ENCODE measurements around the gene EIF2S1. TPM values are rescaled to one million over a fixed set of nuclear protein-coding genes. Genes with fewer than 3 reads are reported as not detected.

Gene EIF2S1
- total and polyA plus RNA-seq, 2 of the 13 experiments (the other 11 are each of a cell fraction or from before 2014, with no cell fraction given), result 49.1 to 246 TPM

- peaks cover 12% of the 10 kb centered on the region for H3K4me1 ChIP-seq (ENCODE audit: insufficient read depth, low read length)
Observed at GRCh38 chr14:67416085-67416484, 56.0 kb downstream of the EIF2S1 start.

GRCh38 chr14:67416810-67417209, 56.7 kb downstream of the EIF2S1 start:
- Histone ChIP-seq H3K36me3 (replicated peaks in 1 of 2; ENCODE audit: control insufficient read depth in 1 of 2, insufficient read depth in 2 of 2, low read length in 2 of 2) (no peaks in the 10 kb centered on the region), H3K4me1 (ENCODE audit: insufficient read depth, low read length) (peaks cover 10% of the 10 kb centered on the region; the same call in 1 of the 2 replicates), H3K27me3 (ENCODE audit: control insufficient read depth in 1 of 2, insufficient read depth in 2 of 2, low read length in 2 of 2) (peaks cover 2 to 6% of the 10 kb centered on the region in 2 experiments; a peak in 3 of 5 replicates), H3K4me2 (ENCODE audit: low read depth, low read length) (peak overlapping the region; percentile 25; the same call in 1 of the 2 replicates), H3K9me3 (ENCODE audit: low read length) (no peaks in the 10 kb centered on the region), H3K27ac (ENCODE audit: extremely low read length, insufficient read depth, low read length) (no peak overlapping the region), H3K79me2 (ENCODE audit: insufficient read depth, low read length) (no peaks in the 10 kb centered on the region), H3K9ac (ENCODE audit: insufficient read depth, low read depth, low read length) (no peak overlapping the region), H3K4me3 (replicated peaks in 1 of 3; ENCODE audit: insufficient read depth in 1 of 3, low read depth in 2 of 3, low read length in 3 of 3) (no peak overlapping the region), H4K20me1 (ENCODE audit: insufficient read depth, low read length) (no peaks in the 10 kb centered on the region), H2AFZ (ENCODE audit: low read length) (no peak overlapping the region)
- ChIA-PET POLR2A (no interaction called here), CTCF (ENCODE audit: low intra/inter-chr PET ratio, low total read pairs) (no interaction called here)
- intact Hi-C loops (cut with micrococcal nuclease; ENCODE audit: unreplicated experiment), result no loop called here
- no TSS peak for BruUV-seq (replicated peaks)
- in situ Hi-C loops (cut with HindIII; ENCODE audit: extremely low pct_ligation_motif_present, low pct_unique_long_range_greater_than_20kb), result no loop called here
- WGBS (ENCODE audit: low lambda C conversion rate), result 85% methylated on average over 2 of the region's 2 CpGs
- no peak for TF ChIP-seq ZNF615 (CRISPR knock-in tag; IDR thresholded peaks at IDR 0.05; ENCODE audit: borderline replicate concordance)
- TF ChIP-seq ZNF512 (CRISPR knock-in tag; IDR thresholded peaks at IDR 0.05), result no peak
- TF ChIP-seq ZNF180 (CRISPR knock-in tag; IDR thresholded peaks at IDR 0.05; ENCODE audit: borderline replicate concordance, low read depth), result no peak
- no peak for TF ChIP-seq CCAR2 (optimal IDR thresholded peaks at IDR 0.05; ENCODE audit: low read depth, low read length)
- no peak for TF ChIP-seq CEBPB (IDR thresholded peaks at IDR 0.05; ENCODE audit: borderline replicate concordance, low read depth, low read length)
- TF ChIP-seq ZXDC (CRISPR knock-in tag; IDR thresholded peaks at IDR 0.05), result no peak
- TF ChIP-seq ZNF234 (CRISPR knock-in tag; conservative IDR thresholded peaks at IDR 0.05), result no peak
- no peak for TF ChIP-seq ZEB1 (IDR thresholded peaks at IDR 0.05; ENCODE audit: insufficient replicate concordance, low read depth)
- no peak for TF ChIP-seq IKZF1 (IDR thresholded peaks at IDR 0.05)
- ATAC-seq, result no peak
- no peak for FAIRE-seq
- no peak for DNase-seq (ENCODE audit: low spot score)

More at GRCh38 chr14:67416085-67416484, 56.0 kb downstream of the EIF2S1 start:
- TF ChIP-seq CEBPB (IDR thresholded peaks at IDR 0.05; ENCODE audit: borderline replicate concordance, low read depth, low read length), result 0 out of 2 replicates have a peak, but pooled peaks have one; percentile 7
- TF ChIP-seq SP1 (IDR thresholded peaks at IDR 0.05), result no peak
- TF ChIP-seq SP1 (CRISPR knock-in tag; IDR thresholded peaks at IDR 0.05), result no peak
- Histone ChIP-seq H3K79me2 (ENCODE audit: insufficient read depth, low read length) (no peaks in the 10 kb centered on the region), H2AFZ (ENCODE audit: low read length) (no peak overlapping the region), H3K36me3 (replicated peaks in 1 of 2; ENCODE audit: control insufficient read depth in 1 of 2, insufficient read depth in 2 of 2, low read length in 2 of 2) (no peaks in the 10 kb centered on the region), H3K9me3 (ENCODE audit: low read length) (no peaks in the 10 kb centered on the region), H3K9ac (ENCODE audit: insufficient read depth, low read depth, low read length) (no peak overlapping the region), H3K4me3 (replicated peaks in 1 of 3; ENCODE audit: insufficient read depth in 1 of 3, low read depth in 2 of 3, low read length in 3 of 3) (no peak overlapping the region), H4K20me1 (ENCODE audit: insufficient read depth, low read length) (no peaks in the 10 kb centered on the region), H3K27ac (ENCODE audit: extremely low read length, insufficient read depth, low read length) (no peak overlapping the region), H3K27me3 (ENCODE audit: control insufficient read depth in 1 of 2, insufficient read depth in 2 of 2, low read length in 2 of 2) (peaks cover 0 to under 1% of the 10 kb centered on the region in 2 experiments; a peak in 2 of 5 replicates), H3K4me2 (ENCODE audit: low read depth, low read length) (peak overlapping the region; percentile 25)
- ATAC-seq (peak; percentile 48; the same call in 2 of the 3 replicates), FAIRE-seq (no peak), DNase-seq (ENCODE audit: low spot score) (no peak)
- POLR2A ChIA-PET, result no interaction called here
- 5% methylated on average over 8 of the region's 8 CpGs for WGBS (ENCODE audit: low lambda C conversion rate)
- no TSS peak for BruUV-seq (replicated peaks)
- in situ Hi-C loops (cut with HindIII; ENCODE audit: extremely low pct_ligation_motif_present, low pct_unique_long_range_greater_than_20kb) (no loop called here), intact Hi-C loops (cut with micrococcal nuclease; ENCODE audit: unreplicated experiment) (no loop called here)
- CTCF ChIA-PET (ENCODE audit: low intra/inter-chr PET ratio, low total read pairs), result no interaction called here
